GM12878 (cell line): Measurements from ENCODE around the gene KCNK13. TPM values are rescaled to one million over a fixed set of nuclear protein-coding genes. Genes with fewer than 3 reads are reported as not detected.

Source experiments
- ATAC-seq: fragments of 200-7000 bp; cut with Tn5 transposase; 3 replicates; pipeline ENCODE4 v1.9.1; 2020; ENCODE audit warnings: mild to moderate bottlenecking, moderate library complexity
- BruUV-seq: library from RNA; stranded (reverse); fragments of 400-500 nt; replicated peaks from 2 replicates; lab custom pipeline; 2021; lab: Mats Ljungman, UMichigan
- CTCF ChIA-PET: fragments of 300-600 bp; sonication (Branson Sonifier 250); formaldehyde crosslinking; extraction: SDS; loops from one replicate; lab custom pipeline; 2021; ENCODE audit warnings: inconsistent platforms; lab: Yijun Ruan, JAX
- POLR2A ChIA-PET: fragments of 350-600 bp; formaldehyde crosslinking; extraction: SDS; loops from one replicate; lab custom pipeline; 2021; ENCODE audit warnings: inconsistent platforms; lab: Charles Lee
- RAD21 ChIA-PET: fragments of 300-600 bp; sonication (Branson Sonifier 250); formaldehyde crosslinking; loops from one replicate; lab custom pipeline; 2023; ENCODE audit warnings: antibody characterized with exemption; ENCODE audit not compliant: unreplicated experiment; lab: Charles Lee
- SMC1A ChIA-PET: fragments of 300-600 bp; sonication (Branson Sonifier 250); formaldehyde crosslinking; loops from one replicate; lab custom pipeline; 2023; ENCODE audit not compliant: unreplicated experiment, uncharacterized antibody; lab: Charles Lee
- DNase-seq: peaks from one replicate; pipeline ENCODE4 v3.0.0-alpha.2; 2011; ENCODE audit warnings: low read depth, low spot score
- FAIRE-seq: peaks from 3 replicates; lab custom pipeline; 2011; peaks lifted over from hg19 to GRCh38; lab: Jason Lieb, UNC
- H2AFZ ChIP-seq: 2 replicates; pipeline ENCODE4 v1.6.0; 2011; ENCODE audit warnings: low read depth, low read length, control low read depth; ENCODE audit not compliant: control insufficient read depth
- H3K27ac ChIP-seq: 2 replicates; pipeline ENCODE4 v1.5.1; 2011; ENCODE audit warnings: control low read depth; ENCODE audit not compliant: control insufficient read depth, insufficient read depth
- H3K27me3 ChIP-seq, 2 experiments: replicated peaks in 1 of 2; 2 replicates each; pipeline versions ENCODE4 v1.6.0 to v1.6.1; 2011; ENCODE audit warnings: low read length in 1 of 2; ENCODE audit not compliant: control insufficient read depth in 2 of 2, insufficient read depth in 2 of 2
- H3K36me3 ChIP-seq, 2 experiments: 2 replicates each; pipeline ENCODE4 v1.5.1; 2011; ENCODE audit warnings: low read length in 1 of 2; ENCODE audit not compliant: control insufficient read depth in 2 of 2, insufficient read depth in 2 of 2
- H3K4me1 ChIP-seq: 2 replicates; pipeline ENCODE4 v1.6.1; 2011; ENCODE audit warnings: mild to moderate bottlenecking, low read length, moderate library complexity, mixed read lengths; ENCODE audit not compliant: control insufficient read depth, insufficient read depth
- H3K4me2 ChIP-seq: 2 replicates; pipeline ENCODE4 v1.6.0; 2011; ENCODE audit warnings: control low read depth; ENCODE audit not compliant: control insufficient read depth, insufficient read depth
- H3K4me3 ChIP-seq: fragments of 200-600 bp; sonication (generic); 2 replicates; pipeline ENCODE4 v1.5.1; 2016
- H3K79me2 ChIP-seq: 2 replicates; pipeline ENCODE4 v1.6.0; 2011; ENCODE audit warnings: low read length; ENCODE audit not compliant: control insufficient read depth, insufficient read depth
- H3K9ac ChIP-seq: 2 replicates; pipeline ENCODE4 v1.8.0; 2011; ENCODE audit warnings: low read length, control low read depth, mixed read lengths; ENCODE audit not compliant: control insufficient read depth, insufficient read depth
- H3K9me3 ChIP-seq: replicated peaks from 3 replicates; pipeline ENCODE4 v1.5.1; 2011; ENCODE audit warnings: mild to moderate bottlenecking, low read length; ENCODE audit not compliant: control insufficient read depth, insufficient read depth
- H4K20me1 ChIP-seq: 2 replicates; pipeline ENCODE4 v1.6.0; 2011; ENCODE audit not compliant: control insufficient read depth, insufficient read depth
- BRCA1 ChIP-seq: IDR thresholded peaks from 2 replicates; pipeline ENCODE4 v1.6.1; 2011; ENCODE audit warnings: low read depth, low read length, improper control_type of control experiment
- CREB1 ChIP-seq: IDR thresholded peaks from 2 replicates; pipeline ENCODE4 v1.6.1; 2012; ENCODE audit warnings: low read depth, mild to moderate bottlenecking, inconsistent platforms
- MXI1 ChIP-seq: fragments of 150-350 bp; IDR thresholded peaks from 2 replicates; pipeline ENCODE4 v1.6.1; 2011; ENCODE audit warnings: low read depth, mild to moderate bottlenecking, inconsistent platforms, low read length, improper control_type of control experiment
- POLR2A ChIP-seq: IDR thresholded peaks from 2 replicates; pipeline ENCODE4 v1.6.1; 2011; ENCODE audit warnings: low read depth, mild to moderate bottlenecking, low read length
- SMAD5 ChIP-seq: IDR thresholded peaks from 2 replicates; pipeline ENCODE4 v1.6.1; 2016; ENCODE audit warnings: antibody characterized with exemption, low read depth
- SRF ChIP-seq, 2 experiments: IDR thresholded peaks; 2 replicates each; pipeline ENCODE4 v1.6.1; 2011; ENCODE audit warnings: low read depth in 2 of 2, low read length in 2 of 2, mild to moderate bottlenecking in 1 of 2, moderate library complexity in 1 of 2
- ZNF384 ChIP-seq: IDR thresholded peaks from 2 replicates; pipeline ENCODE4 v1.6.1; 2012; ENCODE audit warnings: low read depth, mild to moderate bottlenecking, low read length, improper control_type of control experiment, borderline replicate concordance
- WGBS: methylation state at CpG from one replicate; pipeline ENCODE4 v1.1.6; 2016; ENCODE audit warnings: low lambda C conversion rate; ENCODE audit not compliant: insufficient replicate concordance, insufficient coverage; ENCODE audit errors: missing lambda C conversion rate; 5-methylcytosine and 5-hydroxymethylcytosine counted together
- in situ Hi-C: fragments of 300-500 bp; cut with MboI; formaldehyde crosslinking; loops from 9 replicates; pipeline ENCODE4 v1.14.3; 2018; ENCODE audit warnings: mixed read lengths
- intact Hi-C: fragments of 100-400 bp; cut with micrococcal nuclease; formaldehyde crosslinking; loops from one replicate; pipeline ENCODE4 v1.14.2; 2022; ENCODE audit not compliant: unreplicated experiment
- polyA plus RNA-seq, 11 experiments: library from polyadenylated mRNA; depleted of rRNA in 4 of 11; unstranded in 6 of 11; stranded (reverse) in 5 of 11; fragments of >200 nt; fragmentation: Nextera tagmentation in 4 of 11; fragmentation: Illumina TruSeq in 1 of 11; extraction: Ambion mirVana in 4 of 11; extraction: Trizol in 1 of 11; gene quantifications; 1 replicate in 1 of 11; 2 replicates in 10 of 11; pipeline versions ENCODE4 v1.2.1 to v1.2.3, GENCODE V29; 2011 to 2016; ENCODE audit warnings: inconsistent platforms in 2 of 11, missing spikeins in 2 of 11, low read depth in 1 of 11
- total RNA-seq, 4 experiments: library from RNA; depleted of rRNA in 3 of 4; stranded (reverse); fragments of >200 nt in 3 of 4; fragmentation: Illumina TruSeq in 1 of 4; extraction: Trizol in 1 of 4; gene quantifications; 2 replicates each; pipeline versions ENCODE4 v1.2.1 to v1.2.3, GENCODE V29; 2013 to 2021
- TF ChIP-seq, protein P1 (sequence below): fragments of 450-650 bp; formaldehyde crosslinking; IDR thresholded peaks from 2 replicates; pipeline ENCODE4 v1.5.0; 2022; ENCODE audit warnings: mild to moderate bottlenecking, missing genetic modification characterization
- TF ChIP-seq, protein P2 (sequence below): fragments of 450-650 bp; IDR thresholded peaks from 2 replicates; pipeline ENCODE4 v1.6.1; 2017; ENCODE audit warnings: mild to moderate bottlenecking, moderate library complexity
- TF ChIP-seq, protein P3 (sequence below): fragments of 450-650 bp; IDR thresholded peaks from 2 replicates; pipeline ENCODE4 v1.6.1; 2016; ENCODE audit warnings: mild to moderate bottlenecking

Gene KCNK13
- total and polyA plus RNA-seq, 10 of the 15 experiments (the other 5 are each of a cell fraction or from before 2014, with no cell fraction given): not detected

DNA sequence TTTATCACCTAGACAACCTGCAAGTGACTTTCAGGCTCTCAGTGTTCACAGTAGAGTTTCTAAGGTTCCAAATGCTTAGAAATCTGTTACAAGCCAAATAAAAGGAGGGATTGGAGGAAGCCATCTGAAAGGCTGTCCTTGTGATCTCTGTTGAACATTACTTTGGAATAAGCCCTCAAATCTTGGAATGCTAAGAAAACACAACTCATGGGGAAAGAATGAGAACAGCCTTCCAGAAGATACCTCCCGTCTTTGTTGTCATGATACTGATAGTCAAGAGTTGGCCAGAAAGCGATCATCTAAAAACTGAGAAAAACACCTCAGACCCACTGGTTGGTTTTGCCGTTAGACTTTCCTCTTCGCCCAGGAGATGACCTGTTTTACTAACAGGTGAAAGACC is 44.4 kb upstream of the KCNK13 start:
- no peak for FAIRE-seq
- TF ChIP-seq SRF (IDR thresholded peaks at IDR 0.05; ENCODE audit: low read depth in 2 of 2, low read length in 2 of 2) (no peak), POLR2A (no peak), CREB1 (no peak), BRCA1 (no peak), SMAD5 (no peak), MXI1 (no peak), ZNF384 (no peak)
- TF ChIP-seq, protein P1, sequence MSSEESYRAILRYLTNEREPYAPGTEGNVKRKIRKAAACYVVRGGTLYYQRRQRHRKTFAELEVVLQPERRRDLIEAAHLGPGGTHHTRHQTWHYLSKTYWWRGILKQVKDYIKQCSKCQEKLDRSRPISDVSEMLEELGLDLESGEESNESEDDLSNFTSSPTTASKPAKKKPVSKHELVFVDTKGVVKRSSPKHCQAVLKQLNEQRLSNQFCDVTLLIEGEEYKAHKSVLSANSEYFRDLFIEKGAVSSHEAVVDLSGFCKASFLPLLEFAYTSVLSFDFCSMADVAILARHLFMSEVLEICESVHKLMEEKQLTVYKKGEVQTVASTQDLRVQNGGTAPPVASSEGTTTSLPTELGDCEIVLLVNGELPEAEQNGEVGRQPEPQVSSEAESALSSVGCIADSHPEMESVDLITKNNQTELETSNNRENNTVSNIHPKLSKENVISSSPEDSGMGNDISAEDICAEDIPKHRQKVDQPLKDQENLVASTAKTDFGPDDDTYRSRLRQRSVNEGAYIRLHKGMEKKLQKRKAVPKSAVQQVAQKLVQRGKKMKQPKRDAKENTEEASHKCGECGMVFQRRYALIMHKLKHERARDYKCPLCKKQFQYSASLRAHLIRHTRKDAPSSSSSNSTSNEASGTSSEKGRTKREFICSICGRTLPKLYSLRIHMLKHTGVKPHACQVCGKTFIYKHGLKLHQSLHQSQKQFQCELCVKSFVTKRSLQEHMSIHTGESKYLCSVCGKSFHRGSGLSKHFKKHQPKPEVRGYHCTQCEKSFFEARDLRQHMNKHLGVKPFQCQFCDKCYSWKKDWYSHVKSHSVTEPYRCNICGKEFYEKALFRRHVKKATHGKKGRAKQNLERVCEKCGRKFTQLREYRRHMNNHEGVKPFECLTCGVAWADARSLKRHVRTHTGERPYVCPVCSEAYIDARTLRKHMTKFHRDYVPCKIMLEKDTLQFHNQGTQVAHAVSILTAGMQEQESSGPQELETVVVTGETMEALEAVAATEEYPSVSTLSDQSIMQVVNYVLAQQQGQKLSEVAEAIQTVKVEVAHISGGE: no peak
- TF ChIP-seq, protein P2, sequence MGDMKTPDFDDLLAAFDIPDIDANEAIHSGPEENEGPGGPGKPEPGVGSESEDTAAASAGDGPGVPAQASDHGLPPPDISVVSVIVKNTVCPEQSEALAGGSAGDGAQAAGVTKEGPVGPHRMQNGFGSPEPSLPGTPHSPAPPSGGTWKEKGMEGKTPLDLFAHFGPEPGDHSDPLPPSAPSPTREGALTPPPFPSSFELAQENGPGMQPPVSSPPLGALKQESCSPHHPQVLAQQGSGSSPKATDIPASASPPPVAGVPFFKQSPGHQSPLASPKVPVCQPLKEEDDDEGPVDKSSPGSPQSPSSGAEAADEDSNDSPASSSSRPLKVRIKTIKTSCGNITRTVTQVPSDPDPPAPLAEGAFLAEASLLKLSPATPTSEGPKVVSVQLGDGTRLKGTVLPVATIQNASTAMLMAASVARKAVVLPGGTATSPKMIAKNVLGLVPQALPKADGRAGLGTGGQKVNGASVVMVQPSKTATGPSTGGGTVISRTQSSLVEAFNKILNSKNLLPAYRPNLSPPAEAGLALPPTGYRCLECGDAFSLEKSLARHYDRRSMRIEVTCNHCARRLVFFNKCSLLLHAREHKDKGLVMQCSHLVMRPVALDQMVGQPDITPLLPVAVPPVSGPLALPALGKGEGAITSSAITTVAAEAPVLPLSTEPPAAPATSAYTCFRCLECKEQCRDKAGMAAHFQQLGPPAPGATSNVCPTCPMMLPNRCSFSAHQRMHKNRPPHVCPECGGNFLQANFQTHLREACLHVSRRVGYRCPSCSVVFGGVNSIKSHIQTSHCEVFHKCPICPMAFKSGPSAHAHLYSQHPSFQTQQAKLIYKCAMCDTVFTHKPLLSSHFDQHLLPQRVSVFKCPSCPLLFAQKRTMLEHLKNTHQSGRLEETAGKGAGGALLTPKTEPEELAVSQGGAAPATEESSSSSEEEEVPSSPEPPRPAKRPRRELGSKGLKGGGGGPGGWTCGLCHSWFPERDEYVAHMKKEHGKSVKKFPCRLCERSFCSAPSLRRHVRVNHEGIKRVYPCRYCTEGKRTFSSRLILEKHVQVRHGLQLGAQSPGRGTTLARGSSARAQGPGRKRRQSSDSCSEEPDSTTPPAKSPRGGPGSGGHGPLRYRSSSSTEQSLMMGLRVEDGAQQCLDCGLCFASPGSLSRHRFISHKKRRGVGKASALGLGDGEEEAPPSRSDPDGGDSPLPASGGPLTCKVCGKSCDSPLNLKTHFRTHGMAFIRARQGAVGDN: no peak
- TF ChIP-seq, protein P3, sequence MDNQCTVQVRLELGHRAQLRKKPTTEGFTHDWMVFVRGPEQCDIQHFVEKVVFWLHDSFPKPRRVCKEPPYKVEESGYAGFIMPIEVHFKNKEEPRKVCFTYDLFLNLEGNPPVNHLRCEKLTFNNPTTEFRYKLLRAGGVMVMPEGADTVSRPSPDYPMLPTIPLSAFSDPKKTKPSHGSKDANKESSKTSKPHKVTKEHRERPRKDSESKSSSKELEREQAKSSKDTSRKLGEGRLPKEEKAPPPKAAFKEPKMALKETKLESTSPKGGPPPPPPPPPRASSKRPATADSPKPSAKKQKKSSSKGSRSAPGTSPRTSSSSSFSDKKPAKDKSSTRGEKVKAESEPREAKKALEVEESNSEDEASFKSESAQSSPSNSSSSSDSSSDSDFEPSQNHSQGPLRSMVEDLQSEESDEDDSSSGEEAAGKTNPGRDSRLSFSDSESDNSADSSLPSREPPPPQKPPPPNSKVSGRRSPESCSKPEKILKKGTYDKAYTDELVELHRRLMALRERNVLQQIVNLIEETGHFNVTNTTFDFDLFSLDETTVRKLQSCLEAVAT: no peak
- DNase-seq: no peak

More for the DNA sequence above, 44.4 kb upstream of the KCNK13 start:
- in situ Hi-C loops (no loop called here), intact Hi-C loops (no loop called here)
- Histone ChIP-seq H3K27me3 (no peaks in the 10 kb centered on the region), H4K20me1 (no peaks in the 10 kb centered on the region), H3K36me3 (peaks cover 13 to 15% of the 10 kb centered on the region in 2 experiments; a peak in 3 of 4 replicates), H3K4me2 (no peak overlapping the region), H3K9ac (no peak overlapping the region), H3K79me2 (no peaks in the 10 kb centered on the region), H2AFZ (no peak overlapping the region), H3K27ac (no peak overlapping the region), H3K4me3 (no peak overlapping the region), H3K4me1 (no peaks in the 10 kb centered on the region), H3K9me3 (no peaks in the 10 kb centered on the region; the same call in 2 of the 3 replicates)
- BruUV-seq: no TSS peak
- POLR2A ChIA-PET: no interaction called here
- no peak for ATAC-seq
- CTCF ChIA-PET: interaction anchor here (0.6 kb wide), 1 partner anchor 45 kb away, joined by 3 read pairs; no protein-coding TSS in a partner anchor
- RAD21 ChIA-PET: no interaction called here
- WGBS: 93% methylated on average over 4 of the region's 4 CpGs
- SMC1A ChIA-PET: interaction anchor here (0.7 kb wide), 1 partner anchor 1161 kb away, joined by 3 read pairs; no protein-coding TSS in a partner anchor
